SH-SY5Y (cell line): ENCODE results near the gene LRRTM4.

Experiments used
- GATA2 ChIP-seq: IDR thresholded peaks from 2 replicates; pipeline ENCODE4 v1.6.1; 2011; ENCODE audit warnings: mild to moderate bottlenecking, low read depth, low read length
- GATA3 ChIP-seq: IDR thresholded peaks from 2 replicates; pipeline ENCODE4 v1.6.1; 2011; ENCODE audit warnings: low read depth, mild to moderate bottlenecking, low read length, moderate library complexity

GRCh38 chr2:77007686-77008085, 514.5 kb downstream of the LRRTM4 start:
- TF ChIP-seq GATA2 (no peak), GATA3 (no peak)
